Measurements from ENCODE around the gene SMURF2.

GRCh38 chr17:64508683-64509082 is 153.4 kb downstream of the SMURF2 start:
- no peak for TF ChIP-seq CTCF (IDR thresholded peaks at IDR 0.05 in 8 of 11, conservative IDR thresholded peaks at IDR 0.05 in 3 of 11)
- TF ChIP-seq POLR2A (IDR thresholded peaks at IDR 0.05) = no peak
- no peak for TF ChIP-seq POLR2AphosphoS5 (IDR thresholded peaks at IDR 0.05)

Measured in spleen (tissue), 7 donors.